Vagina (tissue), 2 donors: Measurements from ENCODE around the gene SLC35E4. TPM values are rescaled to one million over a fixed set of nuclear protein-coding genes. Genes with fewer than 3 reads are reported as not detected.
"Not testable (repeated sequence)": the region's sequence is repeated elsewhere in the genome, so short reads cannot be mapped to it uniquely, and the experiment has no call there.

Source experiments
- DNase-seq, 2 donors: peaks; one replicate each; pipeline ENCODE4 v3.0.0-alpha.2; 2017; ENCODE audit errors: extremely low spot score in 2 of 2
- H3K27ac ChIP-seq: fragments of 200-600 bp; sonication (generic); one replicate; pipeline ENCODE4 v1.5.1; 2019
- H3K27me3 ChIP-seq: fragments of 200-600 bp; sonication (generic); one replicate; pipeline ENCODE4 v1.5.1; 2019
- H3K36me3 ChIP-seq, 2 donors: fragments of 200-600 bp; sonication (generic); one replicate each; pipeline ENCODE4 v1.5.1; 2017 to 2019
- H3K4me1 ChIP-seq: fragments of 200-600 bp; sonication (generic); one replicate; pipeline ENCODE4 v1.5.1; 2019
- H3K4me3 ChIP-seq, 2 donors: fragments of 200-600 bp; sonication (generic); 1 replicate in 1 of 2; 2 replicates in 1 of 2; pipeline ENCODE4 v1.5.1; 2016 to 2019
- H3K9me3 ChIP-seq: fragments of 200-600 bp; sonication (generic); one replicate; pipeline ENCODE4 v1.5.1; 2019
- POLR2A ChIP-seq, 2 donors: fragments of 450-650 bp; IDR thresholded peaks; one replicate each; pipeline ENCODE4 v1.6.1; 2017; ENCODE audit warnings: antibody characterized with exemption in 2 of 2, mild to moderate bottlenecking in 2 of 2, moderate library complexity in 2 of 2
- POLR2AphosphoS5 ChIP-seq, 2 donors: sonication (generic); formaldehyde crosslinking; IDR thresholded peaks; one replicate each; pipeline ENCODE4 v1.9.0; 2017; ENCODE audit warnings: antibody characterized with exemption in 2 of 2, mild to moderate bottlenecking in 2 of 2, low read depth in 1 of 2; ENCODE audit not compliant: insufficient read depth in 1 of 2
- intact Hi-C: fragments of 100-400 bp; cut with DNase I; formaldehyde crosslinking; loops from one replicate; pipeline ENCODE4 v1.15.1; 2023
- total RNA-seq: library from RNA; depleted of rRNA; stranded (reverse); fragments of >200 nt; gene quantifications from one replicate; pipeline ENCODE4 v1.2.3, GENCODE V29; 2016
- TF ChIP-seq, protein P1 (sequence below), 3 experiments: fragments of 450-650 bp in 2 of 3; fragments of 200-600 bp in 1 of 3; sonication (generic) in 1 of 3; IDR thresholded peaks; one replicate each; pipeline ENCODE4 v1.5.1; 2017 to 2019; ENCODE audit warnings: antibody characterized with exemption in 3 of 3, mild to moderate bottlenecking in 2 of 3, moderate library complexity in 2 of 3

Gene SLC35E4, protein sequence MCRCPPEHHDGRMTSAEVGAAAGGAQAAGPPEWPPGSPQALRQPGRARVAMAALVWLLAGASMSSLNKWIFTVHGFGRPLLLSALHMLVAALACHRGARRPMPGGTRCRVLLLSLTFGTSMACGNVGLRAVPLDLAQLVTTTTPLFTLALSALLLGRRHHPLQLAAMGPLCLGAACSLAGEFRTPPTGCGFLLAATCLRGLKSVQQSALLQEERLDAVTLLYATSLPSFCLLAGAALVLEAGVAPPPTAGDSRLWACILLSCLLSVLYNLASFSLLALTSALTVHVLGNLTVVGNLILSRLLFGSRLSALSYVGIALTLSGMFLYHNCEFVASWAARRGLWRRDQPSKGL
- total RNA-seq, result 6.4 TPM

DNA sequence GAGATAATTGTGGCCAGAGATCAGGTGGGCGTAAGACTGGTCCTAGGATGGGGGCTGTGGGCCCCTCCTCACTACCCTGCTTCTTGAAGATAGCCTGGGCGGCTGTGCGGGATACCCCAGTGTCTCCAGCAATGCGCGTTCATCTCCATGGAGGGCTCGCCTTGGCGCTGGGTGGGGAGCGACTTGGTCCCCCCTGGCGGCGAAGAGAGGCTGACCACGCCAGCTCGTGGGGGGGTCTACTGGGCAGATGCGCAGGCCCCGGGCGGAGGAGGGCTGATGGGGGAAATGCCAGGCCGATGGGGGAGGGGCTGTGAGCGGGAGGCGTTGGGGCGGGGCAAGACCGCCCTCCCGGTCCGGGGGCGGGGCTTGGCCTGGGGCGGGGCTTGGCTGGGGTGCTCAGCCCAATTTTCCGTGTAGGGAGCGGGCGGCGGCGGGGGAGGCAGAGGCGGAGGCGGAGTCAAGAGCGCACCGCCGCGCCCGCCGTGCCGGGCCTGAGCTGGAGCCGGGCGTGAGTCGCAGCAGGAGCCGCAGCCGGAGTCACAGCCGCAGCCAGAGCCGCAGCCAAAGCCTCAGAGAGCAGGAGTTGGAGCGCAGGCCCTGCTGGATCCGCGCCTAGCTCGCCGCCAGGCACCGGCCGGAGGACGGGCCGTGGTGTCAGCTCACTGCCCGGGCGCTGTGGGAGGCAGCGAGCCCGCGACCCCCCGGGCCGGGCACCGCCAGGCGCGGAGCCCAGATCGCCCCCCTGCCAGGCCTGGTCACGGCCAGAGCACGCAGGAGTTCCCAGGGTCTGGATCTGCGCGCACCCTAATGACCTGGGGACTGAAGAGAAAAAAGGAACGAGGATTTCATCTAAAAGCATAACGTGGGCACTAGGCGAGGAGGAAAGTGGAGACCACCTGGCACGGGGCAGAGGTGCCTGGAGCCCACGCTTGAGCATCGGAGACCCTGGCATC, at the start of gene SLC35E4:
Gene SLC35E4 (plus strand): TSS at position 509 of the 953 bp plus-strand sequence. CDS start 670 bp downstream, outside the sequence.
- intact Hi-C loops, result loop anchor here (10.0 kb wide), 2 partner anchors 119 to 289 kb away; no protein-coding TSS in a partner anchor
- peak in 1 of 2 donors; percentile 91 for DNase-seq
- peak within 1 kb of the TSS; percentile 98 for H3K27ac ChIP-seq
- TF ChIP-seq POLR2A (IDR thresholded peaks at IDR 0.05) (peak in 1 of 2 donors; percentile 61), POLR2AphosphoS5 (IDR thresholded peaks at IDR 0.05; ENCODE audit: insufficient read depth in 1 of 2, low read depth in 1 of 2) (peak in 1 of 2 donors; percentile 57)
- TF ChIP-seq, protein P1, sequence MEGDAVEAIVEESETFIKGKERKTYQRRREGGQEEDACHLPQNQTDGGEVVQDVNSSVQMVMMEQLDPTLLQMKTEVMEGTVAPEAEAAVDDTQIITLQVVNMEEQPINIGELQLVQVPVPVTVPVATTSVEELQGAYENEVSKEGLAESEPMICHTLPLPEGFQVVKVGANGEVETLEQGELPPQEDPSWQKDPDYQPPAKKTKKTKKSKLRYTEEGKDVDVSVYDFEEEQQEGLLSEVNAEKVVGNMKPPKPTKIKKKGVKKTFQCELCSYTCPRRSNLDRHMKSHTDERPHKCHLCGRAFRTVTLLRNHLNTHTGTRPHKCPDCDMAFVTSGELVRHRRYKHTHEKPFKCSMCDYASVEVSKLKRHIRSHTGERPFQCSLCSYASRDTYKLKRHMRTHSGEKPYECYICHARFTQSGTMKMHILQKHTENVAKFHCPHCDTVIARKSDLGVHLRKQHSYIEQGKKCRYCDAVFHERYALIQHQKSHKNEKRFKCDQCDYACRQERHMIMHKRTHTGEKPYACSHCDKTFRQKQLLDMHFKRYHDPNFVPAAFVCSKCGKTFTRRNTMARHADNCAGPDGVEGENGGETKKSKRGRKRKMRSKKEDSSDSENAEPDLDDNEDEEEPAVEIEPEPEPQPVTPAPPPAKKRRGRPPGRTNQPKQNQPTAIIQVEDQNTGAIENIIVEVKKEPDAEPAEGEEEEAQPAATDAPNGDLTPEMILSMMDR (IDR thresholded peaks at IDR 0.05), result peak in 2 of 3 experiments; percentile 15 to 35
- no peaks in the 10 kb centered on the region for H3K36me3 ChIP-seq
- no peaks in the 10 kb centered on the region for H3K9me3 ChIP-seq
- no peaks in the 10 kb centered on the region for H3K27me3 ChIP-seq
- H3K4me1 ChIP-seq, result peaks cover 37% of the 10 kb centered on the region
- H3K4me3 ChIP-seq, result peak within 1 kb of the TSS; percentile 57 to 82

DNA sequence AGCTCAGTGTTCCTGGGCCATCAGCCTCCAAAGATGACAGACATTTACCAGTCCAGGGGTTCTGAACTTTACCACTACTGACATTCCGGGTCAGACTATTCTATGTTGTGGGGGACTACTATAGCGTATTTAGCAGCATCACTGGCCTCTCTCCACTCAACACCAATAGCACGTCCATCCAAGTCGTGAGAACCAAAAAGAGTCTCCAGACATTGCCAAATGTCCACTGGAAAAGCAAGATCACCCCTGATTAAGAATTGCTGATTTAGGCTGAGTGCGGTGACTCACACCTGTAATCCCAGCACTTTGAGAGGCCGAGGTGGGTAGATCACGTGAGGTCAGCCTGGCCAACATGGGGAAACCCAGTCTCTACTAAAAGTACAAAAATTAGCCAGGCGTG, 49.2 kb upstream of the SLC35E4 start:
- TF ChIP-seq, protein P1 (IDR thresholded peaks at IDR 0.05), result no peak
- TF ChIP-seq POLR2A (IDR thresholded peaks at IDR 0.05), result no peak
- TF ChIP-seq POLR2AphosphoS5 (IDR thresholded peaks at IDR 0.05; ENCODE audit: insufficient read depth in 1 of 2, low read depth in 1 of 2), result no peak
- Histone ChIP-seq H3K27ac (no peak overlapping the region), H3K4me3 (no peak overlapping the region), H3K27me3 (no peaks in the 10 kb centered on the region), H3K36me3 (peaks cover 0 to 77% of the 10 kb centered on the region in 2 donors), H3K9me3 (no peaks in the 10 kb centered on the region), H3K4me1 (peaks cover 18% of the 10 kb centered on the region)
- intact Hi-C loops, result no loop called here
- no peak for DNase-seq

DNA sequence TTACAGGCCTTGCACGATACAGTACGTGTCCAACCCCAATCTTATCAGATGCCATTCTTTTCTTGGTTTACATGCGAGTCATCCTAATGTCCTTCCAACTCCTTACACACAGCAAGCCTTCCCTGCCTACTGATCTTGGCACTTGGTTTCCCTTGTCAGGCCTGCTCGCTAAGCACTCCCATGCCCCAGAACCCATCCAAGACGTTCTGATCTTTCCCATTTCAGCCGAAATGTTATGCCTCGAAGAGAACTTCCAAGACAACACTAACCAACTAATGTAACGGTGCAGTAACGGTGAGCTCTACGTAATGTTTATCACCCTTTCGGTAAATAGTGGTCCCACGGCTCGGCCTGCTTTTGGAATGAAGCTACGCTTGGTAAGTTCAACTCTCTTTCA, 44.4 kb upstream of the SLC35E4 start:
- Histone ChIP-seq H3K27me3 (no peaks in the 10 kb centered on the region), H3K9me3 (no peaks in the 10 kb centered on the region), H3K27ac (peak overlapping the region; percentile 79), H3K4me3 (peak overlapping the region; percentile 86 to 88), H3K36me3 (peaks cover 0 to 29% of the 10 kb centered on the region in 2 donors), H3K4me1 (peaks cover 18% of the 10 kb centered on the region)
- TF ChIP-seq, protein P1 (IDR thresholded peaks at IDR 0.05), result no peak
- TF ChIP-seq POLR2A (IDR thresholded peaks at IDR 0.05) (no peak), POLR2AphosphoS5 (IDR thresholded peaks at IDR 0.05; ENCODE audit: insufficient read depth in 1 of 2, low read depth in 1 of 2) (no peak)
- DNase-seq, result no peak
- intact Hi-C loops, result no loop called here

DNA sequence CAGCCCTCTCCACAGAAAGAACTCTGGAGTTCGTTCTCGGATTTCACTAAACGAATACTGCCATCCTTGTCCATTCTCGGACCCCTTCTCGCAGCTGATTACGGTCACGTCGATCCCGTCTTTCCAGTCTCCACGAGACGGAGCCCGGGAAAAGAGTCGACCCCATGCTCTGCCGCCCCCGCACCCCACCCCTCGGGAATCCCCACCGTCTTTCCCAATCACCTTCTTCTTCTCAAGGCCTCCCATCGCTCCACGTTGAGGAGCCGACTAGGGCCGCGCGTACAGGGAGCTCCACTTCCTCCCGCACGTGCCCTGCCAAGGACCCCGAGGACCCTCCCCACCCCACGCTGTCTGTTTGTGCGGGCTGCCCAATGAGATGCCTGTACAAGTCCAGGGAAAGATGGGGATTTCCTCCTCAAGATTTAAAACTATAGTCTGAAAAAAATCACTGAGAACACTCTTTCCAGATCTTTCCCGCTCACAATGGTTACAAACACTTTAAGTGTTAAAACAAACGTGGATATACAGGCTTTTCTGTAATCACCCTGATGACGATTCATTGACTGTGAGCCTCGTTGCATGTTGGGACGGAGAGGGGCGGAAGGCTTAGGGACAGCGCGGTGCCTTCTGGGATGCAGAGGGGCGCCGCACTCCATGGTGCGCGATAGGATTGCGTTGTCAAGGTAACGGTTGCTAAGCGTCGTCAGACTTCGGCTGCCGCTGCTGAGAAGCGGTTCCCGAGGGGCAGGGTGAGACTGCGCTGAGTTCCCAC, 43.8 kb upstream of the SLC35E4 start, which contains the start of gene PES1:
Gene PES1 (minus strand): TSS at position 323 of the 772 bp plus-strand sequence. CDS start 77 bp downstream, at position 246.
- Histone ChIP-seq H3K4me3 (peak within 1 kb of the TSS; percentile 86 to 88), H3K36me3 (peaks cover 0 to 24% of the 10 kb centered on the region in 2 donors), H3K9me3 (no peaks in the 10 kb centered on the region), H3K27ac (peak within 1 kb of the TSS; percentile 79), H3K4me1 (peaks cover 18% of the 10 kb centered on the region), H3K27me3 (no peaks in the 10 kb centered on the region)
- intact Hi-C loops, result no loop called here
- peak in 1 of 2 donors; percentile 96 for DNase-seq
- peak; percentile 78 to 99 for TF ChIP-seq POLR2AphosphoS5 (IDR thresholded peaks at IDR 0.05; ENCODE audit: insufficient read depth in 1 of 2, low read depth in 1 of 2)
- TF ChIP-seq, protein P1 (IDR thresholded peaks at IDR 0.05), result no peak

DNA sequence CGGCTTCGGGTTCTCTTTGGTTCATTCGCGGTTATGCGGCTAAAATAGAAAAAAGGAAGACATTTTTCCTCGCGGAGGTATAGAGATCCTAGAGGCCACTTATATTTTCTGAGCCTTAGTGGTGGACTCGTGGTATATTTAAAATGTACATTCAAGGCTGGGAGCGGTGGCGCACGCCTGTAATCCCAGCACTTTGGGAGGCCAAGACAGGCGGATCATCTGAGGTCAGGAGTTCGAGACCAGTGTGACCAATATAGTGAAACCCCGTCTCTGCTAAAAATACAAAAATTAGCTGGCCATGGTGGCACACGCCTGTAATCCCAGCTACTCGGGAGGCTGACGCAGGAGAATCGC, 43.2 kb upstream of the SLC35E4 start:
- H3K4me3 ChIP-seq, result peak overlapping the region; percentile 86 to 88
- peaks cover 0 to 18% of the 10 kb centered on the region in 2 donors for H3K36me3 ChIP-seq
- intact Hi-C loops, DNase-seq, H3K27ac ChIP-seq, H3K9me3 ChIP-seq, H3K27me3 ChIP-seq: not testable (repeated sequence)
- peaks cover 18% of the 10 kb centered on the region for H3K4me1 ChIP-seq
